ENCODE data around the gene EML1. TPM values are rescaled to one million over a fixed set of nuclear protein-coding genes. Genes with fewer than 3 reads are reported as not detected.

Gene EML1
- total RNA-seq, 4 donors from 2014 or later, result 92.3 to 131 (median 119) TPM

DNA sequence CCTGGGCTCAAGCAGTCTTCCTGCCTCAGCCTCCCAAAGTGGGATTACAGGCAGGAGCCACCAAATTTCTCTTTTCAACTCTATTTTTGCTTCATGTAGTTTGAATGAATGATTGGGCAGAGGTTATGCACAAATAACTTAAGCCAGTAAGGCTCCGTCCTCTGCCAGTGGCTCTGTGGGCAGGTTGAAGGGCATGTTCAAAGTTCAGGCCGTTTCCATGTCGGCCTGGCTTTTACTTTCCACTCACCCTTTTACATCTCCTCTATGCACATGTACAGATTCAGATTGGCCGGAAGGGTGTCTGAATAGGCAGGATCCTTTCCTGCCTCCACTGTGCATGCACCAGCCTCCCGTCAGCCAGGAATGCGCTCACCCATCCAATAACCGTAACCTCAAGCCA is 132.3 kb downstream of the EML1 start:
- H3K27me3 ChIP-seq, result no peaks in the 10 kb centered on the region
- intact Hi-C loops (cut with DNase I), result no loop called here
- no peak overlapping the region for H3K27ac ChIP-seq (replicated peaks in 1 of 4)
- 95% methylated on average over 7 of the region's 7 CpGs for WGBS
- DNase-seq (ENCODE audit: extremely low spot score), result no peak
- H3K9me3 ChIP-seq, result no peaks in the 10 kb centered on the region
- H3K36me3 ChIP-seq, result peaks cover 4 to 41% (median 36%) of the 10 kb centered on the region in 4 donors
- no peak for TF ChIP-seq POLR2A (IDR thresholded peaks at IDR 0.05; ENCODE audit: low read depth)
- TF ChIP-seq, protein P1, sequence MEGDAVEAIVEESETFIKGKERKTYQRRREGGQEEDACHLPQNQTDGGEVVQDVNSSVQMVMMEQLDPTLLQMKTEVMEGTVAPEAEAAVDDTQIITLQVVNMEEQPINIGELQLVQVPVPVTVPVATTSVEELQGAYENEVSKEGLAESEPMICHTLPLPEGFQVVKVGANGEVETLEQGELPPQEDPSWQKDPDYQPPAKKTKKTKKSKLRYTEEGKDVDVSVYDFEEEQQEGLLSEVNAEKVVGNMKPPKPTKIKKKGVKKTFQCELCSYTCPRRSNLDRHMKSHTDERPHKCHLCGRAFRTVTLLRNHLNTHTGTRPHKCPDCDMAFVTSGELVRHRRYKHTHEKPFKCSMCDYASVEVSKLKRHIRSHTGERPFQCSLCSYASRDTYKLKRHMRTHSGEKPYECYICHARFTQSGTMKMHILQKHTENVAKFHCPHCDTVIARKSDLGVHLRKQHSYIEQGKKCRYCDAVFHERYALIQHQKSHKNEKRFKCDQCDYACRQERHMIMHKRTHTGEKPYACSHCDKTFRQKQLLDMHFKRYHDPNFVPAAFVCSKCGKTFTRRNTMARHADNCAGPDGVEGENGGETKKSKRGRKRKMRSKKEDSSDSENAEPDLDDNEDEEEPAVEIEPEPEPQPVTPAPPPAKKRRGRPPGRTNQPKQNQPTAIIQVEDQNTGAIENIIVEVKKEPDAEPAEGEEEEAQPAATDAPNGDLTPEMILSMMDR (IDR thresholded peaks at IDR 0.05), result no peak
- no peak for TF ChIP-seq POLR2AphosphoS5 (IDR thresholded peaks at IDR 0.05)
- TF ChIP-seq EP300 (IDR thresholded peaks at IDR 0.05), result no peak
- H3K4me3 ChIP-seq, result no peak overlapping the region
- peaks cover 0 to 6% (median 0%) of the 10 kb centered on the region in 4 donors for H3K4me1 ChIP-seq

DNA sequence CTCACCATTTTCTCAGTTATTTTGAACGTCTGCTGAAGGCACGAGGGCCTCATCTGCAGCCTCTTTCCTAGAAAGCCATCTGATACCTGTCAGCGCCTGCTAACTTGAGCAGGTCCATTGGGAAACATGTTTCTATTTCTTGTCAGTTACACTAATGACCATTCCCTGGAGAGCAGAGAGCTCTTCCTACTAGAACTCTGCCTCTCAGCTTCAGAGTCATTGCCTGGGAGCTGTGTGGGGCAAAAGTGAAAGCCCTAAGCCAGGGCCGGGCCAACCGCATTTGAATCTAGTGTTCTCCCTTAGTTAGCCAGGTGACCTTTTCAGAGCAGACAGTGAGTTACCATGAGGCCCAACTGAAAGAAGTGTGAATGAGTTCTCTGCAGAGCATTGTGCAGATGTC is 135.8 kb downstream of the EML1 start:
- H3K27ac ChIP-seq (replicated peaks in 1 of 4), result no peak overlapping the region
- 78% methylated on average over 5 of the region's 5 CpGs for WGBS
- H3K4me1 ChIP-seq, result peaks cover 0 to 7% (median 0%) of the 10 kb centered on the region in 4 donors
- H3K9me3 ChIP-seq, result no peaks in the 10 kb centered on the region
- intact Hi-C loops (cut with DNase I), result no loop called here
- peaks cover 0 to 37% (median 23%) of the 10 kb centered on the region in 4 donors for H3K36me3 ChIP-seq
- H3K27me3 ChIP-seq, result no peaks in the 10 kb centered on the region
- DNase-seq (ENCODE audit: extremely low spot score), result no peak
- no peak overlapping the region for H3K4me3 ChIP-seq
- TF ChIP-seq EP300 (IDR thresholded peaks at IDR 0.05), result no peak
- TF ChIP-seq, protein P1 (IDR thresholded peaks at IDR 0.05), result no peak
- TF ChIP-seq POLR2A (IDR thresholded peaks at IDR 0.05; ENCODE audit: low read depth), result no peak
- TF ChIP-seq POLR2AphosphoS5 (IDR thresholded peaks at IDR 0.05), result no peak

GRCh38 chr14:99929601-99930000 is 136.4 kb downstream of the EML1 start:
- Histone ChIP-seq H3K4me3 (no peak overlapping the region), H3K9me3 (no peaks in the 10 kb centered on the region), H3K4me1 (peaks cover 0 to 7% (median 0%) of the 10 kb centered on the region in 4 donors), H3K27me3 (no peaks in the 10 kb centered on the region), H3K36me3 (peaks cover 0 to 42% (median 21%) of the 10 kb centered on the region in 4 donors), H3K27ac (replicated peaks in 1 of 4) (no peak overlapping the region)
- DNase-seq (ENCODE audit: extremely low spot score), result no peak
- 86% methylated on average over 6 of the region's 6 CpGs for WGBS
- intact Hi-C loops (cut with DNase I), result no loop called here
- TF ChIP-seq, protein P1 (IDR thresholded peaks at IDR 0.05), result no peak
- TF ChIP-seq POLR2A (IDR thresholded peaks at IDR 0.05; ENCODE audit: low read depth) (no peak), EP300 (IDR thresholded peaks at IDR 0.05) (no peak), POLR2AphosphoS5 (IDR thresholded peaks at IDR 0.05) (no peak)

GRCh38 chr14:99930420-99931274 is 137.4 kb downstream of the EML1 start:
- H3K4me3 ChIP-seq, result no peak overlapping the region
- no peak for DNase-seq (ENCODE audit: extremely low spot score)
- 72% methylated on average over 6 of the region's 6 CpGs for WGBS
- no peaks in the 10 kb centered on the region for H3K27me3 ChIP-seq
- H3K9me3 ChIP-seq, result no peaks in the 10 kb centered on the region
- peaks cover 0 to 7% (median 0%) of the 10 kb centered on the region in 4 donors for H3K4me1 ChIP-seq
- peaks cover 2 to 45% (median 26%) of the 10 kb centered on the region in 4 donors for H3K36me3 ChIP-seq
- TF ChIP-seq, protein P1 (IDR thresholded peaks at IDR 0.05), result no peak
- TF ChIP-seq EP300 (IDR thresholded peaks at IDR 0.05) (no peak), POLR2AphosphoS5 (IDR thresholded peaks at IDR 0.05) (no peak), POLR2A (IDR thresholded peaks at IDR 0.05; ENCODE audit: low read depth) (no peak)
- intact Hi-C loops (cut with DNase I), result no loop called here
- H3K27ac ChIP-seq (replicated peaks in 1 of 4), result no peak overlapping the region

All from esophagus muscularis mucosa (tissue), 4 donors.